ENCODE data around the gene CHRNA1.
"Not testable (repeated sequence)": the region's sequence is repeated elsewhere in the genome, so short reads cannot be mapped to it uniquely, and the experiment has no call there.

Gene CHRNA1

GRCh38 chr2:174713686-174714085 is 50.6 kb downstream of the CHRNA1 start:
- H3K36me3 ChIP-seq, result no peaks in the 10 kb centered on the region
- no peak for DNase-seq
- peaks cover 3% of the 10 kb centered on the region for H3K9me3 ChIP-seq (ENCODE audit: severe bottlenecking)
- TF ChIP-seq CTCF (IDR thresholded peaks at IDR 0.05; ENCODE audit: low read depth, low read length), result no peak
- H3K4me3 ChIP-seq (ENCODE audit: low read depth, low read length), result no peak overlapping the region
- no peaks in the 10 kb centered on the region for H3K27me3 ChIP-seq (ENCODE audit: insufficient read depth, low read depth, severe bottlenecking)
- H3K27ac ChIP-seq, result no peak overlapping the region

GRCh38 chr2:174711206-174711605 is 53.1 kb downstream of the CHRNA1 start:
- Histone ChIP-seq H3K27ac (no peak overlapping the region), H3K4me3 (ENCODE audit: low read depth, low read length) (no peak overlapping the region), H3K27me3 (ENCODE audit: insufficient read depth, low read depth, severe bottlenecking) (no peaks in the 10 kb centered on the region), H3K9me3 (ENCODE audit: severe bottlenecking) (peaks cover 3% of the 10 kb centered on the region), H3K36me3 (no peaks in the 10 kb centered on the region)
- TF ChIP-seq CTCF (IDR thresholded peaks at IDR 0.05; ENCODE audit: low read depth, low read length), result no peak
- DNase-seq, result no peak

GRCh38 chr2:174709416-174710004 is 54.8 kb downstream of the CHRNA1 start:
- not testable (repeated sequence) for H3K9me3 ChIP-seq (ENCODE audit: severe bottlenecking); H3K27ac ChIP-seq; H3K27me3 ChIP-seq (ENCODE audit: insufficient read depth, low read depth, severe bottlenecking); H3K4me3 ChIP-seq (ENCODE audit: low read depth, low read length); H3K36me3 ChIP-seq; DNase-seq

- no peaks in the 10 kb centered on the region for H3K36me3 ChIP-seq
- no peak overlapping the region for H3K27ac ChIP-seq
- no peak for TF ChIP-seq CTCF (IDR thresholded peaks at IDR 0.05; ENCODE audit: low read depth, low read length)
- peaks cover 3% of the 10 kb centered on the region for H3K9me3 ChIP-seq (ENCODE audit: severe bottlenecking)
- no peak overlapping the region for H3K4me3 ChIP-seq (ENCODE audit: low read depth, low read length)
- no peak for DNase-seq
- no peaks in the 10 kb centered on the region for H3K27me3 ChIP-seq (ENCODE audit: insufficient read depth, low read depth, severe bottlenecking)
Measured at GRCh38 chr2:174708713-174709112, 55.6 kb downstream of the CHRNA1 start.

- no peaks in the 10 kb centered on the region for H3K36me3 ChIP-seq
- no peak for DNase-seq
- no peak overlapping the region for H3K4me3 ChIP-seq (ENCODE audit: low read depth, low read length)
- no peak overlapping the region for H3K27ac ChIP-seq
- H3K27me3 ChIP-seq (ENCODE audit: insufficient read depth, low read depth, severe bottlenecking), result no peaks in the 10 kb centered on the region
- peaks cover 3% of the 10 kb centered on the region for H3K9me3 ChIP-seq (ENCODE audit: severe bottlenecking)
- no peak for TF ChIP-seq CTCF (IDR thresholded peaks at IDR 0.05; ENCODE audit: low read depth, low read length)
Measured at GRCh38 chr2:174705321-174705720, 59.0 kb downstream of the CHRNA1 start.

GRCh38 chr2:174704642-174705041 is 59.6 kb downstream of the CHRNA1 start:
- H3K4me3 ChIP-seq (ENCODE audit: low read depth, low read length), result no peak overlapping the region
- DNase-seq, result no peak
- TF ChIP-seq CTCF (IDR thresholded peaks at IDR 0.05; ENCODE audit: low read depth, low read length), result no peak
- H3K27ac ChIP-seq, result no peak overlapping the region
- no peaks in the 10 kb centered on the region for H3K27me3 ChIP-seq (ENCODE audit: insufficient read depth, low read depth, severe bottlenecking)
- peaks cover 3% of the 10 kb centered on the region for H3K9me3 ChIP-seq (ENCODE audit: severe bottlenecking)
- no peaks in the 10 kb centered on the region for H3K36me3 ChIP-seq
